ENCODE results near the gene NDUFB8.
A peak's percentile ranks its signal among the peaks of the same experiment; 100 is the strongest.

The NDUFB8 gene

GRCh38 chr10:100534726-100535125, 5.1 kb upstream of the NDUFB8 start:
- Histone ChIP-seq H3K9me3 (ENCODE audit: control insufficient read depth, insufficient read depth, low read length) (no peaks in the 10 kb centered on the region), H3K9ac (ENCODE audit: low read depth, low read length) (no peak overlapping the region), H3K36me3 (ENCODE audit: control insufficient read depth, insufficient read depth, low read length) (peaks cover 4% of the 10 kb centered on the region), H3K4me3 (ENCODE audit: low read depth, low read length) (no peak overlapping the region), H3K4me1 (ENCODE audit: control insufficient read depth, insufficient read depth, low read length) (no peaks in the 10 kb centered on the region), H3K27me3 (ENCODE audit: control insufficient read depth, insufficient read depth, low read length) (no peaks in the 10 kb centered on the region)

- Histone ChIP-seq H3K4me3 (ENCODE audit: low read depth, low read length) (no peak overlapping the region), H3K9me3 (ENCODE audit: control insufficient read depth, insufficient read depth, low read length) (no peaks in the 10 kb centered on the region), H3K9ac (ENCODE audit: low read depth, low read length) (no peak overlapping the region), H3K4me1 (ENCODE audit: control insufficient read depth, insufficient read depth, low read length) (peaks cover 4% of the 10 kb centered on the region), H3K27me3 (ENCODE audit: control insufficient read depth, insufficient read depth, low read length) (no peaks in the 10 kb centered on the region), H3K36me3 (ENCODE audit: control insufficient read depth, insufficient read depth, low read length) (peaks cover under 1% of the 10 kb centered on the region)
Observed at GRCh38 chr10:100531761-100532160, 2.1 kb upstream of the NDUFB8 start.

- Histone ChIP-seq H3K9me3 (ENCODE audit: control insufficient read depth, insufficient read depth, low read length) (no peaks in the 10 kb centered on the region), H3K4me3 (ENCODE audit: low read depth, low read length) (peak overlapping the region; percentile 98), H3K36me3 (ENCODE audit: control insufficient read depth, insufficient read depth, low read length) (peaks cover 21% of the 10 kb centered on the region), H3K27me3 (ENCODE audit: control insufficient read depth, insufficient read depth, low read length) (no peaks in the 10 kb centered on the region), H3K4me1 (ENCODE audit: control insufficient read depth, insufficient read depth, low read length) (peaks cover 4% of the 10 kb centered on the region), H3K9ac (ENCODE audit: low read depth, low read length) (peak overlapping the region; percentile 67)
Observed at GRCh38 chr10:100528921-100529474, 673 bp downstream of the NDUFB8 start.

- peaks cover 4% of the 10 kb centered on the region for H3K4me1 ChIP-seq (ENCODE audit: control insufficient read depth, insufficient read depth, low read length)
- H3K9ac ChIP-seq (ENCODE audit: low read depth, low read length) = no peak overlapping the region
- H3K9me3 ChIP-seq (ENCODE audit: control insufficient read depth, insufficient read depth, low read length) = no peaks in the 10 kb centered on the region
- peaks cover 26% of the 10 kb centered on the region for H3K36me3 ChIP-seq (ENCODE audit: control insufficient read depth, insufficient read depth, low read length)
- H3K27me3 ChIP-seq (ENCODE audit: control insufficient read depth, insufficient read depth, low read length) = no peaks in the 10 kb centered on the region
- peak overlapping the region; percentile 98 for H3K4me3 ChIP-seq (ENCODE audit: low read depth, low read length)
Observed at GRCh38 chr10:100528123-100528886, 1.4 kb downstream of the NDUFB8 start.

- peaks cover 4% of the 10 kb centered on the region for H3K4me1 ChIP-seq (ENCODE audit: control insufficient read depth, insufficient read depth, low read length)
- no peak overlapping the region for H3K9ac ChIP-seq (ENCODE audit: low read depth, low read length)
- H3K27me3 ChIP-seq (ENCODE audit: control insufficient read depth, insufficient read depth, low read length) = peaks cover 15% of the 10 kb centered on the region
- peaks cover 26% of the 10 kb centered on the region for H3K36me3 ChIP-seq (ENCODE audit: control insufficient read depth, insufficient read depth, low read length)
- H3K4me3 ChIP-seq (ENCODE audit: low read depth, low read length) = no peak overlapping the region
- H3K9me3 ChIP-seq (ENCODE audit: control insufficient read depth, insufficient read depth, low read length) = no peaks in the 10 kb centered on the region
Observed at GRCh38 chr10:100524638-100525037, 5.0 kb downstream of the NDUFB8 start.

GRCh38 chr10:100524206-100524605, 5.5 kb downstream of the NDUFB8 start:
- peaks cover 15% of the 10 kb centered on the region for H3K27me3 ChIP-seq (ENCODE audit: control insufficient read depth, insufficient read depth, low read length)
- H3K36me3 ChIP-seq (ENCODE audit: control insufficient read depth, insufficient read depth, low read length) = peaks cover 26% of the 10 kb centered on the region
- H3K9me3 ChIP-seq (ENCODE audit: control insufficient read depth, insufficient read depth, low read length) = no peaks in the 10 kb centered on the region

GRCh38 chr10:100522945-100523344, 6.7 kb downstream of the NDUFB8 start:
- H3K9me3 ChIP-seq (ENCODE audit: control insufficient read depth, insufficient read depth, low read length) = no peaks in the 10 kb centered on the region
- no peak overlapping the region for H3K9ac ChIP-seq (ENCODE audit: low read depth, low read length)
- peaks cover 18% of the 10 kb centered on the region for H3K27me3 ChIP-seq (ENCODE audit: control insufficient read depth, insufficient read depth, low read length)
- no peaks in the 10 kb centered on the region for H3K4me1 ChIP-seq (ENCODE audit: control insufficient read depth, insufficient read depth, low read length)
- H3K36me3 ChIP-seq (ENCODE audit: control insufficient read depth, insufficient read depth, low read length) = peaks cover 26% of the 10 kb centered on the region
- H3K4me3 ChIP-seq (ENCODE audit: low read depth, low read length) = no peak overlapping the region

More at GRCh38 chr10:100524206-100524605, 5.5 kb downstream of the NDUFB8 start:
- Histone ChIP-seq H3K4me1 (ENCODE audit: control insufficient read depth, insufficient read depth, low read length) (peaks cover 4% of the 10 kb centered on the region), H3K4me3 (ENCODE audit: low read depth, low read length) (no peak overlapping the region), H3K9ac (ENCODE audit: low read depth, low read length) (no peak overlapping the region)

- Histone ChIP-seq H3K9ac (ENCODE audit: low read depth, low read length) (no peak overlapping the region), H3K4me1 (ENCODE audit: control insufficient read depth, insufficient read depth, low read length) (no peaks in the 10 kb centered on the region), H3K36me3 (ENCODE audit: control insufficient read depth, insufficient read depth, low read length) (peaks cover 26% of the 10 kb centered on the region), H3K9me3 (ENCODE audit: control insufficient read depth, insufficient read depth, low read length) (no peaks in the 10 kb centered on the region), H3K4me3 (ENCODE audit: low read depth, low read length) (no peak overlapping the region), H3K27me3 (ENCODE audit: control insufficient read depth, insufficient read depth, low read length) (peaks cover 18% of the 10 kb centered on the region)
Observed at GRCh38 chr10:100522107-100522801, 7.4 kb downstream of the NDUFB8 start.

- Histone ChIP-seq H3K9me3 (ENCODE audit: control insufficient read depth, insufficient read depth, low read length) (no peaks in the 10 kb centered on the region), H3K36me3 (ENCODE audit: control insufficient read depth, insufficient read depth, low read length) (peaks cover 16% of the 10 kb centered on the region), H3K4me1 (ENCODE audit: control insufficient read depth, insufficient read depth, low read length) (no peaks in the 10 kb centered on the region), H3K27me3 (ENCODE audit: control insufficient read depth, insufficient read depth, low read length) (peaks cover 18% of the 10 kb centered on the region), H3K4me3 (ENCODE audit: low read depth, low read length) (no peak overlapping the region), H3K9ac (ENCODE audit: low read depth, low read length) (no peak overlapping the region)
Observed at GRCh38 chr10:100520811-100521210, 8.9 kb downstream of the NDUFB8 start.

- Histone ChIP-seq H3K9me3 (ENCODE audit: control insufficient read depth, insufficient read depth, low read length) (no peaks in the 10 kb centered on the region), H3K36me3 (ENCODE audit: control insufficient read depth, insufficient read depth, low read length) (peaks cover 8% of the 10 kb centered on the region), H3K9ac (ENCODE audit: low read depth, low read length) (peak within 1 kb of the TSS; percentile 62), H3K27me3 (ENCODE audit: control insufficient read depth, insufficient read depth, low read length) (peaks cover 18% of the 10 kb centered on the region), H3K4me3 (ENCODE audit: low read depth, low read length) (peak within 1 kb of the TSS; percentile 64), H3K4me1 (ENCODE audit: control insufficient read depth, insufficient read depth, low read length) (no peaks in the 10 kb centered on the region)
Observed at GRCh38 chr10:100519311-100520051, 10.2 kb downstream of the NDUFB8 start, which contains the start of gene SEC31B. SEC31B (minus strand) TSS chr10:100519861; CDS start chr10:100516952, 2,909 bp downstream.

GRCh38 chr10:100518761-100519241, 10.9 kb downstream of the NDUFB8 start:
- H3K4me3 ChIP-seq (ENCODE audit: low read depth, low read length) = peak overlapping the region; percentile 64
- H3K9me3 ChIP-seq (ENCODE audit: control insufficient read depth, insufficient read depth, low read length) = no peaks in the 10 kb centered on the region
- H3K4me1 ChIP-seq (ENCODE audit: control insufficient read depth, insufficient read depth, low read length) = no peaks in the 10 kb centered on the region
- peaks cover 18% of the 10 kb centered on the region for H3K27me3 ChIP-seq (ENCODE audit: control insufficient read depth, insufficient read depth, low read length)
- peaks cover 5% of the 10 kb centered on the region for H3K36me3 ChIP-seq (ENCODE audit: control insufficient read depth, insufficient read depth, low read length)
- H3K9ac ChIP-seq (ENCODE audit: low read depth, low read length) = no peak overlapping the region
